ENCODE data around the gene PRR30.

PRR30 gene

GRCh38 chr2:27164960-27165763, 26.0 kb upstream of the PRR30 start:
- H3K4me1 Mint-ChIP-seq: no peaks in the 10 kb centered on the region
- ATAC-seq: no peak

GRCh38 chr2:27162151-27163121, 23.2 kb upstream of the PRR30 start:
- ATAC-seq: no peak
- Mint-ChIP-seq H3K36me3 (ENCODE audit: low read depth) (no peaks in the 10 kb centered on the region), H3K9me3 (no peaks in the 10 kb centered on the region), H3K27ac (no peak overlapping the region), H3K4me3 (no peak overlapping the region), H3K27me3 (no peaks in the 10 kb centered on the region), H3K4me1 (no peaks in the 10 kb centered on the region)
- no peak for DNase-seq

More at GRCh38 chr2:27164960-27165763, 26.0 kb upstream of the PRR30 start:
- H3K4me3 Mint-ChIP-seq: no peak overlapping the region
- H3K27me3 Mint-ChIP-seq: peaks cover 1% of the 10 kb centered on the region
- DNase-seq: no peak
- H3K36me3 Mint-ChIP-seq (ENCODE audit: low read depth): no peaks in the 10 kb centered on the region
- H3K9me3 Mint-ChIP-seq: no peaks in the 10 kb centered on the region
- no peak overlapping the region for H3K27ac Mint-ChIP-seq

GRCh38 chr2:27160191-27160590, 21.0 kb upstream of the PRR30 start:
- Mint-ChIP-seq H3K27ac (no peak overlapping the region), H3K36me3 (ENCODE audit: low read depth) (no peaks in the 10 kb centered on the region), H3K4me3 (no peak overlapping the region), H3K9me3 (no peaks in the 10 kb centered on the region), H3K4me1 (no peaks in the 10 kb centered on the region), H3K27me3 (no peaks in the 10 kb centered on the region)
- no peak for ATAC-seq
- DNase-seq: no peak

- H3K4me1 Mint-ChIP-seq: no peaks in the 10 kb centered on the region
- H3K4me3 Mint-ChIP-seq: no peak overlapping the region
- no peaks in the 10 kb centered on the region for H3K9me3 Mint-ChIP-seq
- no peaks in the 10 kb centered on the region for H3K27me3 Mint-ChIP-seq
- no peaks in the 10 kb centered on the region for H3K36me3 Mint-ChIP-seq (ENCODE audit: low read depth)
- no peak for ATAC-seq
- no peak overlapping the region for H3K27ac Mint-ChIP-seq
- no peak for DNase-seq
These were observed 20.1 kb upstream of the PRR30 start for GRCh38 chr2:27159271-27159670.

GRCh38 chr2:27158468-27158867, 19.3 kb upstream of the PRR30 start:
- no peak for ATAC-seq
- Mint-ChIP-seq H3K27ac (no peak overlapping the region), H3K9me3 (no peaks in the 10 kb centered on the region), H3K27me3 (no peaks in the 10 kb centered on the region), H3K4me1 (no peaks in the 10 kb centered on the region), H3K4me3 (no peak overlapping the region), H3K36me3 (ENCODE audit: low read depth) (no peaks in the 10 kb centered on the region)
- DNase-seq: no peak

- Mint-ChIP-seq H3K27ac (no peak overlapping the region), H3K27me3 (no peaks in the 10 kb centered on the region), H3K4me3 (no peak overlapping the region), H3K36me3 (ENCODE audit: low read depth) (no peaks in the 10 kb centered on the region), H3K4me1 (peaks cover 2% of the 10 kb centered on the region), H3K9me3 (no peaks in the 10 kb centered on the region)
- DNase-seq (no peak), ATAC-seq (no peak)
These were observed 15.9 kb upstream of the PRR30 start for GRCh38 chr2:27155069-27155520.

GRCh38 chr2:27154488-27154887, 15.3 kb upstream of the PRR30 start:
- Mint-ChIP-seq H3K4me3 (no peak overlapping the region), H3K9me3 (no peaks in the 10 kb centered on the region), H3K36me3 (ENCODE audit: low read depth) (no peaks in the 10 kb centered on the region), H3K4me1 (peaks cover 2% of the 10 kb centered on the region), H3K27ac (no peak overlapping the region), H3K27me3 (no peaks in the 10 kb centered on the region)
- DNase-seq: no peak
- ATAC-seq: no peak

GRCh38 chr2:27152796-27153464, 13.7 kb upstream of the PRR30 start:
- Mint-ChIP-seq H3K9me3 (no peaks in the 10 kb centered on the region), H3K36me3 (ENCODE audit: low read depth) (no peaks in the 10 kb centered on the region), H3K27me3 (no peaks in the 10 kb centered on the region), H3K4me3 (no peak overlapping the region), H3K27ac (no peak overlapping the region), H3K4me1 (peaks cover 2% of the 10 kb centered on the region)
- DNase-seq: no peak
- ATAC-seq: peak; percentile 75

- Mint-ChIP-seq H3K27me3 (no peaks in the 10 kb centered on the region), H3K9me3 (no peaks in the 10 kb centered on the region), H3K36me3 (ENCODE audit: low read depth) (no peaks in the 10 kb centered on the region), H3K27ac (no peak overlapping the region), H3K4me1 (peaks cover 2% of the 10 kb centered on the region), H3K4me3 (no peak overlapping the region)
- ATAC-seq (peak; percentile 8), DNase-seq (no peak)
These were observed 13.0 kb upstream of the PRR30 start for GRCh38 chr2:27152102-27152795.

GRCh38 chr2:27150639-27151230, 11.5 kb upstream of the PRR30 start:
- DNase-seq (no peak), ATAC-seq (no peak)
- Mint-ChIP-seq H3K4me1 (peaks cover 2% of the 10 kb centered on the region), H3K4me3 (no peak overlapping the region), H3K27ac (no peak overlapping the region), H3K36me3 (ENCODE audit: low read depth) (no peaks in the 10 kb centered on the region), H3K9me3 (no peaks in the 10 kb centered on the region), H3K27me3 (peaks cover under 1% of the 10 kb centered on the region)

GRCh38 chr2:27149570-27150405, 10.6 kb upstream of the PRR30 start:
- Mint-ChIP-seq H3K4me1 (peaks cover 2% of the 10 kb centered on the region), H3K27ac (no peak overlapping the region), H3K4me3 (no peak overlapping the region), H3K36me3 (ENCODE audit: low read depth) (no peaks in the 10 kb centered on the region), H3K27me3 (peaks cover 4% of the 10 kb centered on the region), H3K9me3 (no peaks in the 10 kb centered on the region)
- ATAC-seq (no peak), DNase-seq (no peak)

GRCh38 chr2:27148801-27149439, 9.7 kb upstream of the PRR30 start, which contains the start of gene TCF23:
Gene TCF23, plus strand, starts transcription at chr2:27149004. Its CDS starts 130 bp downstream, at chr2:27149134.
- no peak within 1 kb of the TSS for H3K4me3 Mint-ChIP-seq
- DNase-seq (no peak), ATAC-seq (no peak)
- peaks cover 2% of the 10 kb centered on the region for H3K4me1 Mint-ChIP-seq
- peaks cover 9% of the 10 kb centered on the region for H3K27me3 Mint-ChIP-seq
- no peaks in the 10 kb centered on the region for H3K9me3 Mint-ChIP-seq
- no peaks in the 10 kb centered on the region for H3K36me3 Mint-ChIP-seq (ENCODE audit: low read depth)
- no peak within 1 kb of the TSS for H3K27ac Mint-ChIP-seq

- no peak for ATAC-seq
These were observed 8.7 kb upstream of the PRR30 start for GRCh38 chr2:27147935-27148334.

More at GRCh38 chr2:27147935-27148334, 8.7 kb upstream of the PRR30 start:
- Mint-ChIP-seq H3K27me3 (peaks cover 12% of the 10 kb centered on the region), H3K36me3 (ENCODE audit: low read depth) (no peaks in the 10 kb centered on the region), H3K4me3 (no peak overlapping the region), H3K4me1 (peaks cover 2% of the 10 kb centered on the region), H3K27ac (no peak overlapping the region), H3K9me3 (no peaks in the 10 kb centered on the region)
- DNase-seq: no peak

Data from activated naive CD8-positive, alpha-beta T cell treated with anti-CD3 and anti-CD28 coated beads, Interleukin-2, amount 50 U/mL, for 24 hours (primary cell).